Measurements from ENCODE around the gene ANO2.

ANO2 gene

GRCh38 chr12:5524769-5525436 is 420.2 kb downstream of the ANO2 start:
- TF ChIP-seq, protein P1, sequence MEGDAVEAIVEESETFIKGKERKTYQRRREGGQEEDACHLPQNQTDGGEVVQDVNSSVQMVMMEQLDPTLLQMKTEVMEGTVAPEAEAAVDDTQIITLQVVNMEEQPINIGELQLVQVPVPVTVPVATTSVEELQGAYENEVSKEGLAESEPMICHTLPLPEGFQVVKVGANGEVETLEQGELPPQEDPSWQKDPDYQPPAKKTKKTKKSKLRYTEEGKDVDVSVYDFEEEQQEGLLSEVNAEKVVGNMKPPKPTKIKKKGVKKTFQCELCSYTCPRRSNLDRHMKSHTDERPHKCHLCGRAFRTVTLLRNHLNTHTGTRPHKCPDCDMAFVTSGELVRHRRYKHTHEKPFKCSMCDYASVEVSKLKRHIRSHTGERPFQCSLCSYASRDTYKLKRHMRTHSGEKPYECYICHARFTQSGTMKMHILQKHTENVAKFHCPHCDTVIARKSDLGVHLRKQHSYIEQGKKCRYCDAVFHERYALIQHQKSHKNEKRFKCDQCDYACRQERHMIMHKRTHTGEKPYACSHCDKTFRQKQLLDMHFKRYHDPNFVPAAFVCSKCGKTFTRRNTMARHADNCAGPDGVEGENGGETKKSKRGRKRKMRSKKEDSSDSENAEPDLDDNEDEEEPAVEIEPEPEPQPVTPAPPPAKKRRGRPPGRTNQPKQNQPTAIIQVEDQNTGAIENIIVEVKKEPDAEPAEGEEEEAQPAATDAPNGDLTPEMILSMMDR (IDR thresholded peaks at IDR 0.05; ENCODE audit: low read depth, low read length): no peak
- no peak overlapping the region for H3K4me3 ChIP-seq (ENCODE audit: low read depth, low read length)

DNA sequence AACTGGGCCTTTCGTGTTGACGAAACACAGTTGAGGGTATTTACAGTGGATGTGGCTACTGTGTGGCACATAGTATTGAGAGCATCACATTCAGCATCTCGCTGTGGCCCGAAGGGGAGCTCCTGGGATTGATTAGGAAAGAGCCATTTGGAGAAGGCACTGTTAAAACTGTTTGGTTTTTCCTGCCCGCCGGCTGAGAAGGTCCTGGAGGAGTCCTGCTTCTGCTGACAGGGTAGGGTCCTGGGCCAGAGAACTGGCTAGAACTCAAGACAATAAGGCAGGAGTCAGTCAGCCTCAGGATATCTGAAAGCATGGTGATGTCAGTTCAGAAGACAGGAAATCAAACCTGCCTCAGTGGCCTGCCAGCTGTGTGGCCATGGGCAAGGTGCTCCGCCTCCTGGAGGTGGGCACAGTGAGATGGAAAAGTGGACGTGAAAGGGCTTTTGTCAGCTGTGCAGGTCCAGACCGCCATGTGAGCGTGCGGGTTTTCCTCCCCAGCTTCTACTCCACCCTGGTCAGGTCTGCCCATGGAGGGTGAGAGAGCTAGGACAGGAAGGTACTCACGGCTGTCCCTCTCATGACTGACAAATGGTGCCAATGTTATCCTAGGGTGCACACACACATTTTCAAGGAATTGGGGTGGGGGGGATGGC is 420.8 kb downstream of the ANO2 start:
- TF ChIP-seq, protein P1 (IDR thresholded peaks at IDR 0.05; ENCODE audit: low read depth, low read length): no peak
- H3K4me3 ChIP-seq (ENCODE audit: low read depth, low read length): no peak overlapping the region

DNA sequence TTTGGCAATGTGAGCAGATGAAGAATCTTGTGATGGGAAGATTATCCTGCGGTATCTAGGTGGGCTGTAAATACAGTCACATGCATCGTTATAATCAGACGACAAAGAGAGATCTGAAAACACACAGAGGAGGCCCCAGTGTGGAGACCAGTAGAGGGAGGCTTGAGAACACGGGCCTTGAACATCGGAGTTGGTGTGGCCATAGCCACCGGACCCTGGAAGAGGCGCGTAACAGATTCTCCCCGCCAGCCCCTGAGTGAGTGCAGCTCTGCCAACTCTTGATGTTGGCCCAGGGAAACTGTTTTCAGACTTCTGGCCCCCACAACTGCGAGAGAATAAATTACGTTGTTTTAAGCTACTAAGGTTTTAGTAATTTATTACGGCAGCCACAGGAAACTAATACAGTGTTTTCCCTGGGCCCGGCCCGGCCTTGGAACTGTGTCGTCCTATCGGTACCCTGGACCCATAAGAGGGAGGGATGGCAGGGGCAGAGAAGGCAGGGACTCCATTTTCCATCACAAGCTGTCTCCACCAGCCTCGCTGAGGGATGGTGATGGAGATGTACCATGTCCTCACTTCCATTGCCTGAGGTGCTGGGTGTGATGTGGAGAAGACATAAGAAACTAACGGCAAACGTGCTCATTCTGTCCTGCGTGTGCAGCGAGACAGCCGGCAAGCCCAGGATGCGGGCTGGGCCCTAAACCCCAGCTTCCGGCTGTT is 421.5 kb downstream of the ANO2 start:
- TF ChIP-seq, protein P1 (IDR thresholded peaks at IDR 0.05; ENCODE audit: low read depth, low read length): no peak
- H3K4me3 ChIP-seq (ENCODE audit: low read depth, low read length): no peak overlapping the region

DNA sequence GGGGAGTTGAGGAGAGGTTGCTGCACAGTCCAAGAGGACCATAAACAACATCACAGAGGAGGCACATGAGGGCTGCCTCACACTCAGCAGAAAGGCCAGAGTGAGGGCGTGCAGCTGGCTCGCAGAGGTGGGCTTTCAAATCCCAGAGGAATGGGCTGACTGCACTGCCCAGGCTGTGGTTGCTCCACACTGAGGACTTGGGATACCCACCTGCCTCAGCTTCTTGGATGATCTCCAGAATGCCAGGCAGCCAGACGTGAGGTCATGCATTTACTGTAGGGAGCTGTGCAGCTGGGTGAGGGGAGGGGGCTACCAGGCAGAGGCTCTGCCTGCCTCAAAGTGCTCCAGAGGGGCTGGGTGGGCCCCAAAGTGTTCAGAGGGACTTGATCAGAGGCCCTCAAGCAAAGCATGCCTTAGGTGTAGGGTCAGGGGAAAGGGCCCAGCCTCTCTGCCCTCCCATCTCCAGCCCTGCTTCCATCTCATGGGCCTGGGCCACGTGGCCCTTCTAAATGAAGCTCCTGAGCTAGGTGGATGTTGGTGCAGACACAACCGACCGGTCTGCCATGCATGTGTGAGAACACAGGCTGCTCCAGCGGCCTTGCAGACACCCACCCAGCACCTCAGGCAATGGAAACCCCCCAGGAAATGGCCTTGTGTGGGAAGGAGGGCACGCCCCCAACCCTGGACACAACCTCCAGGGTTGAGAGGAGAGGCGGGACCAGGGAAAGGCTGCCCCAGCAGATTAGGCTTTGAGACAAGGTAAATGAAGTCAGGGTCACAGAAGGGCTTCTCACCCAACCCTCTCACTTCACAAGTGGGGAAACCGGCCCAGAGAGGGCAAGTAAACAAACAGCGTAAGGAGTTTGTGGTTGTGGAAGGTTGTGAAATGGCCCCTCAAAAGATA is 422.4 kb downstream of the ANO2 start:
- TF ChIP-seq, protein P1 (IDR thresholded peaks at IDR 0.05; ENCODE audit: low read depth, low read length): no peak
- H3K4me3 ChIP-seq (ENCODE audit: low read depth, low read length): no peak overlapping the region

- no peak overlapping the region for H3K4me3 ChIP-seq (ENCODE audit: low read depth, low read length)
- TF ChIP-seq, protein P1 (IDR thresholded peaks at IDR 0.05; ENCODE audit: low read depth, low read length): no peak
These were observed 423.4 kb downstream of the ANO2 start for GRCh38 chr12:5521456-5522325.

DNA sequence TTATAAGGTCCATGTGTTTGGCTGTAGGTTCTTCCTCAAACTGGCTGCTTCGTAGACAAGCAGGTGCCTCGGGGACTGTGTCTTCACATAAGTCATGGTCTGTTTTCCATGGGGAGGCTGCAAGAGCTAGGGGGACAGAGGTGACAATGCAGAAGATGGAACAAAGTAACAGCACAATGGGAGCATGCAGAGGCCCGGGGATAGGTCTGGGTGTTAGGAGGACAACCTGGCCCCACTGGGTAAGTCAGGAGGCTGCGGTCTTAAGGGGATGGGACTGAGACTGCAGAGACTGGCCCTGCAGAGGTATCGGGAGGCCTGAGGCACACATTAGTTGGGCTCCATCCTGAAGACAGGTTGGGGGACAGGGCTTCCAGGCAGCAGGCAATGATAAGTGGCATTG is 424.2 kb downstream of the ANO2 start:
- H3K4me3 ChIP-seq (ENCODE audit: low read depth, low read length): no peak overlapping the region
- TF ChIP-seq, protein P1 (IDR thresholded peaks at IDR 0.05; ENCODE audit: low read depth, low read length): no peak
